ENCODE data around the gene TMEM203.

- TF ChIP-seq CTCF (conservative IDR thresholded peaks at IDR 0.05; ENCODE audit: low read depth, low read length) (peak; percentile 17; the same call in 1 of the 2 replicates), CEBPB (IDR thresholded peaks at IDR 0.05; ENCODE audit: low read depth, low read length) (no peak), RAD21 (IDR thresholded peaks at IDR 0.05; ENCODE audit: low read length) (no peak), POLR2A (IDR thresholded peaks at IDR 0.05; ENCODE audit: low read depth, low read length) (0 out of 2 replicates have a peak, but pooled peaks have one; percentile 22)
Observed at GRCh38 chr9:137254624-137255447, 49.4 kb upstream of the TMEM203 start, which contains the start of gene NELFB.

Data from IMR-90 (cell line).